DND-41 (cell line): ENCODE data around the gene INPP5E.

Source experiments
- ATAC-seq: fragments of 200-7000 bp; cut with Tn5 transposase; 3 replicates; pipeline ENCODE4 v1.9.1; 2021; ENCODE audit warnings: low read depth; ENCODE audit not compliant: insufficient read depth
- DNase-seq: peaks from one replicate; pipeline ENCODE4 v3.0.0-alpha.2; 2020
- H2AFZ ChIP-seq: 2 replicates; pipeline ENCODE4 v1.6.0; 2012; ENCODE audit warnings: low read depth, low read length
- H3K27ac ChIP-seq: 2 replicates; pipeline ENCODE4 v1.5.1; 2012; ENCODE audit warnings: low read length, inconsistent platforms
- H3K27me3 ChIP-seq: fragments of 200-600 bp; sonication (generic); 2 replicates; pipeline ENCODE4 v1.6.0; 2012; ENCODE audit warnings: low read length, mild to moderate bottlenecking, inconsistent platforms; ENCODE audit not compliant: insufficient read depth, poor library complexity
- H3K36me3 ChIP-seq: 2 replicates; pipeline ENCODE4 v1.5.1; 2012; ENCODE audit warnings: low read length, inconsistent platforms; ENCODE audit not compliant: insufficient read depth
- H3K4me1 ChIP-seq: 2 replicates; pipeline ENCODE4 v1.5.1; 2012; ENCODE audit warnings: mild to moderate bottlenecking, low read length; ENCODE audit not compliant: insufficient read depth
- H3K4me2 ChIP-seq: 2 replicates; pipeline ENCODE4 v1.6.0; 2012; ENCODE audit warnings: mild to moderate bottlenecking, moderate library complexity, low read length, inconsistent platforms; ENCODE audit not compliant: insufficient read depth
- H3K4me3 ChIP-seq, 2 experiments: fragments of 200-600 bp in 1 of 2; shearing (Covaris generic) in 1 of 2; 2 replicates each; pipeline ENCODE4 v1.5.1; 2012 to 2016; ENCODE audit warnings: inconsistent platforms in 2 of 2, low read length in 2 of 2, mild to moderate bottlenecking in 2 of 2, low read depth in 1 of 2, moderate library complexity in 1 of 2
- H3K79me2 ChIP-seq: 2 replicates; pipeline ENCODE4 v1.6.0; 2012; ENCODE audit warnings: low read length, inconsistent platforms; ENCODE audit not compliant: insufficient read depth
- H3K9ac ChIP-seq: 2 replicates; pipeline ENCODE4 v1.6.0; 2012; ENCODE audit warnings: low read depth, mild to moderate bottlenecking, inconsistent platforms, low read length, moderate library complexity
- H3K9me3 ChIP-seq: 2 replicates; pipeline ENCODE4 v1.5.1; 2012; ENCODE audit warnings: low read length, moderate library complexity, mild to moderate bottlenecking, inconsistent platforms; ENCODE audit not compliant: insufficient read depth, severe bottlenecking
- H4K20me1 ChIP-seq: 2 replicates; pipeline ENCODE4 v1.6.0; 2012; ENCODE audit warnings: low read length; ENCODE audit not compliant: insufficient read depth
- CTCF ChIP-seq: IDR thresholded peaks from 2 replicates; pipeline ENCODE4 v1.5.1; 2012; ENCODE audit warnings: borderline replicate concordance, low read length, moderate library complexity, mild to moderate bottlenecking; ENCODE audit not compliant: poor library complexity, severe bottlenecking; ENCODE audit errors: extremely low read depth
- EZH2 ChIP-seq: IDR thresholded peaks from 3 replicates; pipeline ENCODE4 v1.6.1; 2012; ENCODE audit warnings: borderline replicate concordance, low read depth, mild to moderate bottlenecking, moderate library complexity, low read length, inconsistent platforms; ENCODE audit not compliant: severe bottlenecking

Gene INPP5E

DNA sequence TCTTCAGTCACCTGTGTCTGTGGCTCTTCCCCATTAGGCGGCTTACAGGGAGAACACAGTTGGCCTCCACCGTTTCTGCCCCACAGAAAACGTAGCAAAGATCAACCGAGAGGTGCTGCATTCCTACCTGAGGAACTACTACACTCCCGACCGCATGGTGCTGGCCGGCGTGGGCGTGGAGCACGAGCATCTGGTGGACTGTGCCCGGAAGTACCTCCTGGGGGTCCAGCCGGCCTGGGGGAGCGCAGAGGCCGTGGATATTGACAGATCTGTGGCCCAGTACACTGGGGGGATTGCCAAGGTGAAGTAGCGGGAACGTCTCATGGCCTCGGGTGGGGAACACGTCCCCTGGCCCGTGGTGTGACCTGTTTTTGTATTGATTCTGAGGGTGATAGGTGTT lies 22.7 kb downstream of the INPP5E start:
- Histone ChIP-seq H3K79me2 (peaks cover 23% of the 10 kb centered on the region), H4K20me1 (peaks cover 16% of the 10 kb centered on the region; the same call in 1 of the 2 replicates), H3K4me3 (no peak overlapping the region), H3K9me3 (no peaks in the 10 kb centered on the region), H3K4me2 (no peak overlapping the region), H3K27ac (no peak overlapping the region), H3K4me1 (peaks cover 12% of the 10 kb centered on the region), H3K27me3 (no peaks in the 10 kb centered on the region), H3K36me3 (peaks cover 91% of the 10 kb centered on the region), H2AFZ (no peak overlapping the region), H3K9ac (no peak overlapping the region)
- DNase-seq (no peak), ATAC-seq (no peak)
- TF ChIP-seq EZH2 (no peak), CTCF (no peak)

GRCh38 chr9:136416427-136416826 lies 23.2 kb downstream of the INPP5E start:
- TF ChIP-seq CTCF = no peak
- no peak for TF ChIP-seq EZH2
- no peak overlapping the region for H3K9ac ChIP-seq
- H3K36me3 ChIP-seq = peaks cover 89% of the 10 kb centered on the region
- ATAC-seq (no peak), DNase-seq (no peak)
- peaks cover 21% of the 10 kb centered on the region; the same call in 1 of the 2 replicates for H4K20me1 ChIP-seq
- H3K27ac ChIP-seq = no peak overlapping the region
- H3K4me1 ChIP-seq = peaks cover 17% of the 10 kb centered on the region
- H3K4me2 ChIP-seq = no peak overlapping the region
- no peaks in the 10 kb centered on the region for H3K27me3 ChIP-seq
- H2AFZ ChIP-seq = no peak overlapping the region
- no peak overlapping the region for H3K4me3 ChIP-seq
- H3K79me2 ChIP-seq = peaks cover 28% of the 10 kb centered on the region
- H3K9me3 ChIP-seq = no peaks in the 10 kb centered on the region

- Histone ChIP-seq H2AFZ (no peak overlapping the region), H3K9ac (no peak overlapping the region), H3K4me3 (no peak overlapping the region), H3K4me2 (no peak overlapping the region; the same call in 1 of the 2 replicates), H3K9me3 (no peaks in the 10 kb centered on the region), H3K36me3 (peaks cover 60% of the 10 kb centered on the region), H3K27me3 (no peaks in the 10 kb centered on the region), H3K27ac (no peak overlapping the region), H3K4me1 (peaks cover 38% of the 10 kb centered on the region), H4K20me1 (peaks cover 30% of the 10 kb centered on the region), H3K79me2 (peaks cover 55% of the 10 kb centered on the region)
- ATAC-seq (no peak), DNase-seq (no peak)
- TF ChIP-seq CTCF (no peak), EZH2 (no peak)
Observed at GRCh38 chr9:136412962-136413361, 26.7 kb downstream of the INPP5E start.

DNA sequence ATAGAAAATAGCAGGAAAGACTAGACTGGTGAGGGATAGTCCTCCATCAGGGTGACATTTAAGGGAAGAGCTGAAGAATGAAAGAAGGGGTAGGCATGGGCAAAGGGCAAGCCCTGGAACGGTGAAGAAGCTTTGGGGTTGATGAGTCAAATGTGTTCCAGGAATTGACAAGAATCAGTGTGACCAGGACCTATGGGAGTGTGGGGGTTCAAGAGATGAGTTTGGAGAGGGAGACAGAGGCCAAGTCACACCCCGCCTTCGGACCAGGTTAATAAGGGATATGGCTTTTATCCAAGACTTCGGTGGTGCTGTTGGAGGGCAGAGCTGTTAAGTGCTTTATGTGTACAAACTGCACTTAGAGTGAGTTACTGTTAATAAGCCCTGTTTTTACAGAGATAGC lies 28.3 kb downstream of the INPP5E start:
- TF ChIP-seq EZH2 (no peak), CTCF (no peak)
- Histone ChIP-seq H3K4me1 (peaks cover 38% of the 10 kb centered on the region), H2AFZ (no peak overlapping the region), H4K20me1 (peaks cover 30% of the 10 kb centered on the region), H3K27me3 (no peaks in the 10 kb centered on the region), H3K9ac (peak overlapping the region; percentile 85), H3K4me3 (peak overlapping the region; percentile 77 to 83), H3K36me3 (peaks cover 61% of the 10 kb centered on the region), H3K27ac (peak overlapping the region; percentile 70), H3K9me3 (no peaks in the 10 kb centered on the region), H3K79me2 (peaks cover 58% of the 10 kb centered on the region), H3K4me2 (peak overlapping the region; percentile 95)
- ATAC-seq (no peak), DNase-seq (no peak)
